Thyroid gland (tissue), 4 donors: Measurements from ENCODE around the gene ABI2. TPM values are rescaled to one million over a fixed set of nuclear protein-coding genes. Genes with fewer than 3 reads are reported as not detected.

Experiments
- DNase-seq, 2 donors: peaks; one replicate each; pipeline ENCODE4 v3.0.0-alpha.2; 2019
- H3K27ac ChIP-seq, 3 donors: fragments of 200-600 bp; sonication (generic); 1 replicate in 2 of 3; 2 replicates in 1 of 3; pipeline ENCODE4 v1.5.1; 2016 to 2019; ENCODE audit warnings: mild to moderate bottlenecking in 1 of 3, moderate library complexity in 1 of 3
- H3K27me3 ChIP-seq: fragments of 200-600 bp; sonication (generic); one replicate; pipeline ENCODE4 v1.5.1; 2019
- H3K36me3 ChIP-seq, 2 donors: fragments of 200-600 bp; sonication (generic); one replicate each; pipeline ENCODE4 v1.5.1; 2016 to 2019
- H3K4me1 ChIP-seq, 2 donors: fragments of 200-600 bp; sonication (generic); one replicate each; pipeline ENCODE4 v1.5.1; 2017 to 2019
- H3K4me3 ChIP-seq, 3 donors: fragments of 200-600 bp; sonication (generic); replicated peaks in 1 of 3; 1 replicate in 2 of 3; 2 replicates in 1 of 3; pipeline ENCODE4 v1.5.1; 2016; ENCODE audit warnings: mild to moderate bottlenecking in 1 of 3
- H3K9me3 ChIP-seq: fragments of 200-600 bp; sonication (generic); one replicate; pipeline ENCODE4 v1.5.1; 2017
- POLR2A ChIP-seq, 2 donors: fragments of 450-650 bp; IDR thresholded peaks; one replicate each; pipeline ENCODE4 v1.6.1; 2017; ENCODE audit warnings: antibody characterized with exemption in 2 of 2, mild to moderate bottlenecking in 2 of 2, moderate library complexity in 1 of 2
- WGBS, 2 donors: methylation state at CpG; one replicate each; pipeline ENCODE4 v1.1.5; 2017; 5-methylcytosine and 5-hydroxymethylcytosine counted together
- intact Hi-C: fragments of 100-400 bp; cut with DNase I; formaldehyde crosslinking; loops from one replicate; pipeline ENCODE4 v1.15.1; 2023
- total RNA-seq, 4 donors: library from RNA; depleted of rRNA; stranded (reverse); fragments of >200 nt; gene quantifications; one replicate each; pipeline ENCODE4 v1.2.3, GENCODE V29; 2016
- TF ChIP-seq, protein P1 (sequence below), 6 experiments: fragments of 200-600 bp in 3 of 6; fragments of 450-650 bp in 3 of 6; sonication (generic) in 3 of 6; IDR thresholded peaks; one replicate each; pipeline ENCODE4 v1.5.1; 2016 to 2019; ENCODE audit warnings: antibody characterized with exemption in 6 of 6, mild to moderate bottlenecking in 2 of 6, inconsistent platforms in 1 of 6, moderate library complexity in 1 of 6

The ABI2 gene
- total RNA-seq, 4 donors from 2014 or later: 64.6 to 77.6 (median 67.6) TPM

- peak; percentile 19 to 30 for DNase-seq
- Histone ChIP-seq H3K4me1 (peaks cover 6 to 11% of the 10 kb centered on the region in 2 donors), H3K27ac (peak overlapping the region in 2 of 3 donors; percentile 43 to 52), H3K9me3 (no peaks in the 10 kb centered on the region), H3K27me3 (no peaks in the 10 kb centered on the region), H3K4me3 (no peak overlapping the region), H3K36me3 (peaks cover 3 to 4% of the 10 kb centered on the region in 2 donors)
- TF ChIP-seq, protein P1, sequence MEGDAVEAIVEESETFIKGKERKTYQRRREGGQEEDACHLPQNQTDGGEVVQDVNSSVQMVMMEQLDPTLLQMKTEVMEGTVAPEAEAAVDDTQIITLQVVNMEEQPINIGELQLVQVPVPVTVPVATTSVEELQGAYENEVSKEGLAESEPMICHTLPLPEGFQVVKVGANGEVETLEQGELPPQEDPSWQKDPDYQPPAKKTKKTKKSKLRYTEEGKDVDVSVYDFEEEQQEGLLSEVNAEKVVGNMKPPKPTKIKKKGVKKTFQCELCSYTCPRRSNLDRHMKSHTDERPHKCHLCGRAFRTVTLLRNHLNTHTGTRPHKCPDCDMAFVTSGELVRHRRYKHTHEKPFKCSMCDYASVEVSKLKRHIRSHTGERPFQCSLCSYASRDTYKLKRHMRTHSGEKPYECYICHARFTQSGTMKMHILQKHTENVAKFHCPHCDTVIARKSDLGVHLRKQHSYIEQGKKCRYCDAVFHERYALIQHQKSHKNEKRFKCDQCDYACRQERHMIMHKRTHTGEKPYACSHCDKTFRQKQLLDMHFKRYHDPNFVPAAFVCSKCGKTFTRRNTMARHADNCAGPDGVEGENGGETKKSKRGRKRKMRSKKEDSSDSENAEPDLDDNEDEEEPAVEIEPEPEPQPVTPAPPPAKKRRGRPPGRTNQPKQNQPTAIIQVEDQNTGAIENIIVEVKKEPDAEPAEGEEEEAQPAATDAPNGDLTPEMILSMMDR (IDR thresholded peaks at IDR 0.05): peak in 5 of 6 experiments; percentile 19 to 62 (median 54)
- no peak for TF ChIP-seq POLR2A (IDR thresholded peaks at IDR 0.05)
- intact Hi-C loops: loop anchor here (10.0 kb wide), 2 partner anchors 170 to 330 kb away; no protein-coding TSS in a partner anchor
- 80 to 81% methylated on average over 8 of the region's 8 CpGs for WGBS, 2 donors
Measured at GRCh38 chr2:203484266-203485112, 156.3 kb downstream of the ABI2 start.

GRCh38 chr2:203489531-203489930 lies 161.3 kb downstream of the ABI2 start:
- Histone ChIP-seq H3K9me3 (no peaks in the 10 kb centered on the region), H3K27ac (no peak overlapping the region), H3K36me3 (peaks cover 6 to 14% of the 10 kb centered on the region in 2 donors), H3K4me3 (no peak overlapping the region), H3K27me3 (no peaks in the 10 kb centered on the region), H3K4me1 (peaks cover 19 to 21% of the 10 kb centered on the region in 2 donors)
- 94 to 98% methylated on average over 6 of the region's 6 CpGs for WGBS, 2 donors
- DNase-seq: no peak
- intact Hi-C loops: loop anchor here (10.0 kb wide), 2 partner anchors 165 to 325 kb away; no protein-coding TSS in a partner anchor
- TF ChIP-seq, protein P1 (IDR thresholded peaks at IDR 0.05): no peak

- Histone ChIP-seq H3K36me3 (peaks cover 6 to 14% of the 10 kb centered on the region in 2 donors), H3K4me3 (no peak overlapping the region), H3K27me3 (no peaks in the 10 kb centered on the region), H3K4me1 (peaks cover 18 to 19% of the 10 kb centered on the region in 2 donors), H3K27ac (peak overlapping the region in 1 of 3 donors; percentile 78), H3K9me3 (no peaks in the 10 kb centered on the region)
- intact Hi-C loops: no loop called here
- WGBS, 2 donors: 95 to 96% methylated on average over 3 of the region's 3 CpGs
- TF ChIP-seq, protein P1 (IDR thresholded peaks at IDR 0.05): no peak
- TF ChIP-seq POLR2A (IDR thresholded peaks at IDR 0.05): no peak
- DNase-seq: no peak
Measured at GRCh38 chr2:203490391-203490790, 162.2 kb downstream of the ABI2 start.

GRCh38 chr2:203492965-203493364 lies 164.8 kb downstream of the ABI2 start:
- Histone ChIP-seq H3K27ac (peak overlapping the region; percentile 58 to 78 (median 72)), H3K27me3 (no peaks in the 10 kb centered on the region), H3K4me1 (peaks cover 34 to 35% of the 10 kb centered on the region in 2 donors), H3K9me3 (no peaks in the 10 kb centered on the region), H3K4me3 (no peak overlapping the region), H3K36me3 (peaks cover 6 to 14% of the 10 kb centered on the region in 2 donors)
- TF ChIP-seq, protein P1 (IDR thresholded peaks at IDR 0.05): no peak
- TF ChIP-seq POLR2A (IDR thresholded peaks at IDR 0.05): no peak
- no peak for DNase-seq
- intact Hi-C loops: no loop called here
- WGBS, 2 donors: 55 to 69% methylated on average over 2 of the region's 2 CpGs

Other genes starting within 250 kb of the ABI2 start
- 10 to 100 TPM; 41.4 to 59.5 (median 48.2) TPM for gene CYP20A1, start 89.4 kb upstream of the ABI2 start, total RNA-seq
- gene RAPH1, start 206.9 kb downstream of the ABI2 start, total RNA-seq: 100 to 1,000 TPM in 2 of 4 donors, 10 to 100 TPM in 2; 67.3 to 187 (median 99.4) TPM